HEK293 (cell line): Measurements from ENCODE around the gene SENP7.

ENCODE experiments used
- CTCF ChIP-seq: fragments of 450-650 bp; formaldehyde crosslinking; IDR thresholded peaks from 2 replicates; pipeline ENCODE4 v1.5.1; 2016; ENCODE audit warnings: missing biosample characterization, missing genetic modification characterization
- GFI1B ChIP-seq: fragments of 450-650 bp; formaldehyde crosslinking; IDR thresholded peaks from 2 replicates; pipeline ENCODE4 v1.5.1; 2016; ENCODE audit warnings: missing biosample characterization, missing genetic modification characterization
- GLI4 ChIP-seq: fragments of 450-650 bp; formaldehyde crosslinking; IDR thresholded peaks from 2 replicates; pipeline ENCODE4 v1.5.1; 2016; ENCODE audit warnings: missing biosample characterization, missing genetic modification characterization
- TCF7L2 ChIP-seq: IDR thresholded peaks from 2 replicates; pipeline ENCODE4 v1.6.1; 2011; ENCODE audit warnings: low read depth, mild to moderate bottlenecking, inconsistent platforms, low read length, moderate library complexity, borderline replicate concordance
- ZBTB11 ChIP-seq: fragments of 450-650 bp; formaldehyde crosslinking; conservative IDR thresholded peaks from 2 replicates; pipeline ENCODE4 v1.5.1; 2016; ENCODE audit warnings: low read depth, missing biosample characterization, missing genetic modification characterization

GRCh38 chr3:101303089-101303731 lies 209.8 kb downstream of the SENP7 start:
- TF ChIP-seq ZBTB11 = no peak
- no peak for TF ChIP-seq CTCF
- TF ChIP-seq GLI4 = no peak
- no peak for TF ChIP-seq TCF7L2
- TF ChIP-seq GFI1B (tag by site-specific recombination) = no peak
